Stimulated activated CD4-positive, alpha-beta T cell treated with anti-CD3 and anti-CD28 coated beads, TNF-alpha, amount 100 ng/mL, for 24 hours (primary cell): ENCODE results near the gene ISOC1.
A peak's percentile ranks its signal among the peaks of the same experiment; 100 is the strongest.

ENCODE experiments used
- DNase-seq, 3 experiments: peaks; one replicate each; pipeline ENCODE4 v3.0.0-alpha.2; 2020; ENCODE audit warnings: low read depth in 3 of 3

Gene ISOC1

DNA sequence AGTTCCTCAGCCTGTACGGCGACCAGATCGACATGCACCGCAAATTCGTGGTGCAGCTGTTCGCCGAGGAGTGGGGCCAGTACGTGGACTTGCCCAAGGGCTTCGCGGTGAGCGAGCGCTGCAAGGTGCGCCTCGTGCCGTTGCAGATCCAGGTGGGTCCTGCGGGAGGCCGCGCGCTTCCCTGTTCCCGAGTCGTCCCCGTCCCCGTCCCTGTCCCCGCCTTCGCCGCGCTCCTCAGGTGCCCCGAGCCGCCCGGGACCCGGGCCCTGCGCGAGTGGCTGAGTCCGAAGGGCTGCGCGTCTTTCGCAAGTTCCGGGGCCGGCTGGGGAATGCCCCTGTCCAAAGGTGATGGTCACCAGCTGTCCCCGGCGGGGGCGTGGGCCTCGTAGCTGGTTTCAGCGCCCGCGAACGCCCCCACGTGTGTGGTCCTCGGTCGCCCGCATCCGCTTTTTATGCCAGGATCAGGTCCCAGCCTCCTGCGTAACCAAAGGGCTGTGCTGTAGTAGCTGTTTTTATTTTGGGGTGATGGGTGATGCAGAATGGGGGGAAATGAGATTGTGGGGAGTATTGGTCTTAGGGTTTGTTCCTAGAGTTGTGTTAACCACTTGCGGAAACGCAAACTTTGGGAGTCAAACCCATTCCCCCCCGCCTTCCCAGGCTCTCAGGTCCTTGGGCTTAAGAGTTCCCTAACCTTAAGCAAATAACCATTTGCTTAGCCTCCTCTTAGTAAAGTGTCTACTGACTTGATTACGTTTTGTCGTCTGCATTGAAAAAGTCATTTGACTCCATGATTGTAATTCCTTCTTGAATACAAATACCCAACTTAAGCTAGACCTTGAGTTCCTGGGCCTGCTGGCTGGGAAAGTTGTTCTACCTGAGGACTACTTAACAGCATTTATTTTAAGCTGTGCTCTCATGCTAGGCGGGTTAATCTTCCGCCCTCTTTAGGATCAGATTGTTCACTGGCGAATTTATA is 663 bp downstream of the ISOC1 start:
- peak in 2 of 3 experiments; percentile 26 to 43 for DNase-seq

DNA sequence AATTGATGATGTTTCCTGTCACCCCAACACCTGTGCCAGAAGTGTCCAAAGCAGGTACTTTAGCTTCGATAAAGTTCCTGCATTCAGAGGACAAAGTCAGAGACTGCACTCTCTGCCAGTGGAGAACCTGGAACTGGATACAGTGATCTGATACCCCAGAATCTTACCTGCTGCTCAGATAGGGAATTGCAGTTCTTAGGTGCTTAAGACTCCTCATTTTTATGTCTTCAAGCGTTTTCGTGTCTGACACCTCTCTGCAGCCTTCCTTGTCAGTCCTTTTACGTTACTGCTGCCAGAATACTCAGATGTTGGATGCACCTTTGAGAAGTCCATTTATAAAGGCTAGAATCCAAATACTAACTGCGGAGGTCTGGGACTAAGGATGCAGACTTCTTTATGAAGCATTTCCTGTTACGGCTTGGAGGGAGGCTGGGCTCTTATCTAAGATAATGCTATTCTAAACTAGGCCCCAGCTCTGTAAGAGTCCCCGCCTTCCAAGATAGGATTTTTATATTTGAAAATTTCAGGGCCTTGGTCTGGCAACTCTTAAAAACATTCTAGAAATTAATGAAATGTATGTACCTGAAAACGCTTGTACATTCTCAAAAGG is 1.9 kb downstream of the ISOC1 start:
- no peak for DNase-seq

DNA sequence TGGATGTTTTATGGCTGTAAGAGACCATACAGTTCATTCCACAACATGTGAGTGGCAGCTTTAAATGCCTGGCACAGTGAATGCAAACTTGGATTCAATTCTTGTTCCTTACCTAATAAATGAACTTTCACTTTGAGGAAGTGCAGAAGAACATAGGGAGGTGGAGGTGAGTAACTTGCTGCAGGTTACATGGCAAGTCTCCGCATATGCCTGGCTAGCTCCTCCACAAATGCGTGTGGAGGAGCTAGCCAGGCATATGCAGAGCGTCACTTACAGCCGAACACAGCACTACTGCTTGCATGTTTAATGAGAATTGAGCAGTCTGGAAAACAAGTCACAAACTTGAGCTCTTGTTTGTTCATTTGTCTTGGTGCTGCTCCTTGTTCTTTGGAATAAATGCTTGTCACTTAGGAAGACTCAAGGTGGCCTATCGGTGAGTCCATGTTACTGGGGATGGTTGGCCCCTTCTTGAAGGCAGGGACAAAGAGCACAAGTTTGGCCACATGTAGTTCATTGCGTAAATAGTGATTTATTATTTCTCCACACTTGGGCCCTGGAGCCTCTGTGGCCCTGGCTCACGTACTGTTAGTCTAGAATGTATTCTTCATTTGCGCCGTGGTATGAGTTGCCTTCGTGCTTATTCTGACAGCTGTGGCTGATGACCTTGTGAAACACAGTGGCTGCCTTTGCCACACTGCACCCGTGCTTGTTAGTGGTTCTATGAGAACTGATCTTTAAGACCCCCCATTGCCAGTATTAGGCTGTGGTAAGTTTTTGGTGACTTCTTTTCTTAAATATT is 3.1 kb downstream of the ISOC1 start:
- no peak for DNase-seq

DNA sequence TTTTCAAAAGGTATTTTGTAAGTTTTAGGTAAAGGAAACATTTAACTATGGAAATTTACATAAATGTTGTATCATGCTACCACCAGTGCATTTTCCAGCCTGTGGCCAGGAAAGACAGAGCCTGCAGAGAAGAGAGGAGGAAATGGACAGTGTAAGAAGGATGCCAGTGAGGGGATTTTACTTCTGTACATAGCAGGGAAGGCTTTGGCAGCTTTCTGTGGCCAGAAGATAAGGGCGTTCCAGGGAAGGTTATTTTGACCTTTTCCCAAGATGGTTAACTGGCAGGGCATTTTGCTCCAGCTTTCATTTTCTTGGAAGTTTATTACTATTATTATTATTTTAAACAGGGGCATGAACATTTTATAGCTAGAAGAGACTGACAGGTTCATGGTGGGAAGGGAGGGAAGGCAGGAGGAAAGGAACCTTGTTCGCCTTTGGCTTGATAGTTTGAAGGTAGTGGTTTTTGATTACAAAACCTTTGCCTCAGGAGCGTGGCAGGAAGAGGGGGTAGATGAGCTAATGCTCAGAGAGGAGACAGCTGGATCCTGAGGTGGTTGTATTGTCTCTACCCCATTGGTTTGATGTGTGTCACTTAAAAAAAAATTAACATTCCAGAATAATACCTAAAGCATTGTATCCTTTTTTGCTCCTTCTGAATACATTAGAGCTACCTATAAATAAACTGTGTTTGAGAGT is 4.1 kb downstream of the ISOC1 start:
- no peak for DNase-seq

DNA sequence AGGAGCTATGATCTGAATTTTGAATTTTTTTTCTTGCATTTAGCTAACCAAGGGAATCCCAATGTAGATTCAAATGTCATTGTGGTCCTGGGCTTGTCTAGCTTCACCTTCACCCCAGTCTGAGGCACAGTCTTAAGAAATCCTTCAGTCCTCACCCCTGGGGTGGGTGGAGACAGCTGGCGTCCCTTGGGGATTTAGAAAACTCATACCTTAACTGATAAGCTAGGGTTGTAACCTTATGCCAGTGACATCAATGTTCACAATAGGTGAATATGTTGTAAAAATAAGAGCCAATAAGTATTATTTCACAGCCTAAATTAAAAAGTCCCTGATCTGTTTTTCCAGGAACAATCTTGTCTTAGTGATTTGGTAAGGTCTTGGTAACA is 4.6 kb downstream of the ISOC1 start:
- no peak for DNase-seq

DNA sequence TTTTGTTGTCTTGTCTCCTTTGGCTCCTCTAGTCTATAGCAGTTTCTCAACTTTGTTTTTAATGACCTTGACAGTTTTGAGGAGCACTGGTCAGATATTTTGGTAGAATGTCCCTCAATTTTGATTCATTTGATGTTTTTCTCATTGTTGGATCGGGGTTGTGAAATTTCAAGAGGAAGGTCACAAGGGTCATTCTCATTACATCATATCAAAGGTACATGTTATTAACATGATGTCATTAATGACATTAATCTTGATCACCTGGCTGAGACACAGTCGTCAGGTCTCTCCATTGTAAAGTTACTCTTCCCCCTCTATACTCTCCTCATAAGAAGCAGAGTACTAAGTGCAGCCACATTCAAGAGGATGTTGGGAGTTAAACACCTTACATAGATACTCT is 7.2 kb downstream of the ISOC1 start:
- no peak for DNase-seq

DNA sequence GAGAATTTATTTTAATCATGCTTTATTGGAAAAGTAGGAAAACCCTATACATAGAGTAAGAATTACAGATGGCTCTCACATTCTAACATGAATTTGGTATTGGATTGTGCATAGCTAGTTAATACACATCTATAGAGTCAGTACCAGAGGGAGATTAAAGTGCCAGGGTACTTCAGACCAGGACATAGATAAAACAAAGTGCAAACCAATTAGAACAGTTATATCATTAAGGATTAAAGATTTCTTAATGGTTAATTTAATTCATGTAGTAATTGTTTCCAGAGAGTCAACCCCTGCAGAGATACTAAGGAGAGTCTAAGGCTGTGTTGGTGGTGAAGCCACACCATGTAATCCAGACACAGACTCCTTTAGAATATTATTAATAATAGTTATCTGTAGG is 8.8 kb downstream of the ISOC1 start:
- DNase-seq = no peak

DNA sequence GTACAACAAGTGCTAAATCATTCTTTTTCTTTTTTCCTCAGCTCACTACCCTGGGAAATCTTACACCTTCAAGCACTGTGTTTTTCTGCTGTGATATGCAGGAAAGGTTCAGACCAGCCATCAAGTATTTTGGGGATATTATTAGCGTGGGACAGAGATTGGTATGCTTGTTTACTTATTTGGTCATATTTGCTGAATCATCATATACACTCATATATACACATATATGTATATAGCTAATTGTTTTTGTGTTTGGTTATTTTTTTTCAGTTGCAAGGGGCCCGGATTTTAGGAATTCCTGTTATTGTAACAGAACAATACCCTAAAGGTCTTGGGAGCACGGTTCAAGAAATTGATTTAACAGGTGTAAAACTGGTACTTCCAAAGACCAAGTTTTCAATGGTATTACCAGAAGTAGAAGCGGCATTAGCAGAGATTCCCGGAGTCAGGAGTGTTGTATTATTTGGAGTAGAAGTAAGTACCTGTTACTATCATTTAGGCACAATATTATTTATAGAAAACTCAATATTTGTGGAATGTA is 10.4 kb downstream of the ISOC1 start:
- no peak for DNase-seq

DNA sequence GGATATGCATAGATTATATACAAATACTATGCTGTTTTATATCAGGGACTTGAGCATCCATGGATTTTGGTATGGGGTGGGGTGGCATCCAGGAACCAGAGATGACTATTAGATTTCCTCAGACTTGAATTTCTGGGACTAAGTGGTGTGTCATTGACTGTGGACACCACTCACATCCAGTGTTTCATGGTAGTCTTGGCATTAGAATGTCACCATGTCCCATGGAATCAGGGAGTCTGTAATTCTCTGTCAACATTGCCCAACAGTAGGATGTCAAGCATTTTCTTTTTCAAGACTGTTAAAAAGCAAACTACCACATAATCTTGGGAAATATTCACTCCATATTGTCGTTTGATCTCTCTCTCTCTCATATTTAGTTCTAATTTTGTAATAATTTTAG is 13.1 kb downstream of the ISOC1 start:
- no peak for DNase-seq

DNA sequence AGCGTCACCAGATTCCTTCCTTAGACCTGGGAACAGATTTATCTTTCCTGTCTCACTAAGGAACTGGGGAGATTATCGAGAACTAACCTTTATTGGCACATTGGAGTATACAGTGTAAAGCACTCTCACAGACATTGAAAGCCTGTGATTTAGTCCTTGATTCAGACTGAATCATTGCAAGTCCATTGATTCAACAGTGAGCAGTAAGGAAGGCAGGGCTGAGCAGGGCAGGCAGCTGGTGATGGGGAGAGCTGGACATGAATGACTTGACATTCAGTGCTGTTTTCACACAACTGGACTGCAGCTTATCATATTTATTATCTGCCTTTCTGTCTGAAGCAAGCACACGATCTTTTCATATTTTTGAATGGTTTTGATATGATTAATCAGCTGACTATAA is 16.2 kb downstream of the ISOC1 start:
- DNase-seq = no peak

DNA sequence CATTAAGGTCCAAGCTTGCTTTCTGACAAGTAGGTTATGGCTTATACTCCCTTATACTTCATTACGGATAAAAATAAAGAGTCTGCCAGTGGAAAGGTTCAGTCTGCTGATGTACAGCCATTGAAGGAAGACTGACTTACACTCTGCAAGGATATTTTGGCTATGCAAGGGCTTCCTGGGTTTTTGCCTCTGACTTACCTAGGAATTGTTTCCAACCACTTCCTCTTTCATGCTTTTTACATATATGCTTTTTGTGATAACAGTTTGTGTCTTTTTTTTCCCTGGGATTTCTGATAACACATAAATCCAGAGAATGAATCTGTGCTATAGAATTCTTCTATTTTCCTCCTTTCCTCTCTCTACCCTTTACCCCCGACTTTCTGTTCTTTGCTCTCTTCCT is 16.8 kb downstream of the ISOC1 start:
- no peak for DNase-seq

DNA sequence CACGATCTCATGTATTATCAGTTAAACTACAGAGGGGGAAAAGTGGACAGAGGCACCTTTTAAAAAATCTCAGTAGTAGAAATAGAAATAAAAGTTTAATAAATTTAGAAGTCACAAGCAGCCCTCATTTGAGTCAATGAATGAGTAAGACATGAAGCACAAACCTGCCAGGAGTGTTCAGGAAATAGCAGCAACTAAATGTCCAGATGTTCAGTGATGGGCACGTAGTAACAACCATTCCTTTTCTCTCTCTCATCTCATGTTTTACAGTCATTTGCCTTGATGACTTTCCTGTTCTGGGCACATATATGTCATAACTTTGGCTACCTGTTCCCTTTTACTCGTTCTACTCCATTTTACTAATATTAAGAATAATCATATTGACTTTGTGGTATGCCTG is 17.7 kb downstream of the ISOC1 start:
- no peak for DNase-seq

DNA sequence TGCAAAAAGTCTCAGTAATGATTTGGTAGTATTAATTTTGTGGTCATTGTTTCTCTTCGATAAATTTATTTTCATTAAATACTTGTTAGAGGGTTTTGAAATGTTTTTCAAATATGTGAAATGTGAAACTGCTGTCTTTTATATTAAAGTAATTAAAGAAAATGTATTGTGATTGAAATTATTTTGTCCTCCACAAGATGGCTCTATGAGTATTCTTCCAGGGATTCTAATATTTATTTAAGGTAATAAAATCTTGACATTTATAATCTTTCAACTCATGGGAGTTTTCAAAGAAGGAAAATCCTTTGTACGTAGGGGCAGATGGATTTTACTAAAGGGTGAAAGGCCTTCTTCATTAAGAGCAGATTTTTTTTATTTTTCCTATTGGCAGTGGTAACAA is 19.3 kb downstream of the ISOC1 start:
- no peak for DNase-seq

DNA sequence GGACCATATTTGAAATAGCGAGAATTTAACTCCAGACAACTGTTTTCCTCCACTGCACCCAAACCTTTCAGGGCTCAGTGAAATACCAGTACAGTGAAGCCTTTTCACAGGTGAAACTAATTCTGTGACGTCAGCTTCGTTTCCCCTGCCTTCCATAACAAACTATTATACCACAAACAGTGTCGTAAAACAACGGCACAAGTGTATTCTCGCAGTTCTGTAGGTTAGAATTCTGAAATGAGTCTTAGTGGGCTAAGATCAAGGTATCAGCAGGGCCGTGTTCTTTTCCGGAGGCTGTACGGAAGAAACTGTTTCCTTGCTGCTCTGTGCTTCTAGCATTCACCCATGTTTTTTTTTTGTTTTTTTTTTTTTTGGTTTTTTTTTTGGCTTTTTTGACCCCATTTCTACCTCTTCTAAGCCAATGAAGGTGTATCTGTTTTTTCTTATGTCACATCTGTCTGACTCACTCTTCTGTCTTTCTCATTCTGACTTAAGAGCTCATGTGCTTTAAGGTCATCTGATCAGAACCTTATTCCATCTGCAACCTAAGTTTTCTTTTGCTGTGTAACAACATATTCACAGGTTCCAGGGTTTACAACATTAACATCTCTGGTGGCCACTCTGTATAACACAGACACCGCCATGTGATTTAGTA is 20.1 kb downstream of the ISOC1 start:
- DNase-seq = no peak

DNA sequence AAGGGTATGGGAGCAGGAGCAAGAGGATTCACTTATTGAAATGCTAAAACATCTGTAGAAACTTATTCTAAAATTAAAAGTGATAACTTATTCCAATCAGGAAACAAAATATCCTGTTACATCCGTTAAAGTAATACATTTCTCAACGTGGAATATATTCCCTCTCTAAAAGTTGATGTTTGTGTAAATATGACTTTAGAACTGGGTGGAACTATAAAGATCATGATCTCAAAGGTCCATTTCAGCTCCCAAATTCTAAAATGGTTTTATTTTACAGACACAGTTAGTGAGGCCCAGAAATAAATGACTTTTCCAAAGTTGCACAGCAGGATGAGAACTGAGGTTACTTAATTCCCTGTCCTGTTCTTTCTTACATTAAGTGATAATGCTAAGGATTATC is 21.1 kb downstream of the ISOC1 start:
- no peak for DNase-seq

DNA sequence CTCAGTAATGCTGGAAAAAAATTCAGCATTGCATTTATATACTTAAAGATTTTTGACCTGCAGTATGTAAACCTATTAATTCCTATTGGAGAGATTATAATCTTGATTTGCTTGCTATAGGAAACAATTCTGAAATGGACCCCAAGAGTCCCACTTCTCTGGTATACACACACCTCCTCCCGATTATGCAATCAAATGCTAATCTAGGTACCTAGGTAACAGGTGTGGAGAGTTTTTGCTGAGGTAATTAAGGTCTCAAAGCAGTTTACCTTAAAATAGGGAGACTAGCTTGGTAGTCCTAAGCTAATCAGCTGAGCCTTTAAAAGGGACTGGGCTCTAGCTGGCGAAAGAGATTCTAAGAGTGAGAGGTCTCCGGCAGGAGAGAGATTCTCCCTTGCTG is 22.2 kb downstream of the ISOC1 start:
- no peak for DNase-seq

DNA sequence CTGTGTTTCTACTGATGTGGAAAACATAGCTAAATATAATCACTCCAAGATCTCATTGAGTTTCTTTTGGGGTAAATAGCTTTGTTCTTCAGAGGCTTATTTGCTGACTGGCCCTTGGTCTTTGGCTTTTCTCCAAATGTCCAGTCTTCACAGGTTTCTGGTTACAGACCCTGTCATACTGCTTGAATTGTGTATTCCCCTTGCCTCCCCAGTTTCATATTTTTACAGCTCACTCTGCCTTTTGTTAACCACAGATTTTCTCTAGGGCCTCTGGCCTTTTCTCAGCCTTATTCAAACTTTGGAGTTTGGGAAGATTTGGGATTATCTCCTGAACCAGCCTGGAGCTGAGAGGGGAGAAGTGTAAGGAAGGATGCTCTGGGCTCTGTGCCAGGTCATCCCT is 23.9 kb downstream of the ISOC1 start:
- no peak for DNase-seq

DNA sequence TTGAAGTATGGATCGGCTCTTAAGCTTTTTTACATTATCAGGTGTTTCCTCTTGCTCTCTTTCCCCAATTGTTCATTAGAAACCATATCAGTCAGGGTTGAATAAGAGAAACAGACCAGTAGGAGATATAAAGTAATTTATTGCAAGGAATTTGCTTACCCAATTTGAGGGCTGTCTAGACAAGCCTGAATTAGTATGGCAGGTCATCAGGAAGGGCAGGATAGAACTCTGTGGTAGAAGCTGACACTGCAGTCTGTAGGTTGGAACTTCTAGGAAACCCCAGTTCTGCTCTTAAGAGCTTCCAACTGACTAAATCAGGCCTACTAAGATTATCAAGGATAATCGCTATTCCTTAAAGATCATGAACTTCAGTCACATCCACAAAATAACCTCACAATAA is 24.3 kb downstream of the ISOC1 start:
- DNase-seq = no peak

DNA sequence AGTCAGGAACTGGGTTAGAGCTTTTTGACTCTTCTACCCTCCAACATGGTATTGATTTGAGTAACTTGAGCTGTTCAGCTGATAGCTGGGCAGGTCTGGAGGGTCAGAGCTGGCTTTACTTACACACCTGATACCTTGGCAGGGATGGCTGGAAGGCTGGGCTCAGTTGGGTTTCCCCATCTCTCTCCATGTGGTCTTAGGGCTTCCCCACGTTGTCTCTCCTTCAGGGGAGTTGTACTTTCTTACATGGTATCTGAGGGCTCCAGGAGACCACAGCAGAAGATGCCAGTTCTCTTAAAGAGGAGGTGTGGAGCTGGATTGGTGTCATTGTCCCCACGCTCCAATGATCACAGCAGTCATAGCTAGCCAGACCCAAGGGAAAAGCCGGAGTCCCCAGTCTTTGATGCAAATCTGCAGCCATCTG is 25.6 kb downstream of the ISOC1 start:
- DNase-seq = no peak

DNA sequence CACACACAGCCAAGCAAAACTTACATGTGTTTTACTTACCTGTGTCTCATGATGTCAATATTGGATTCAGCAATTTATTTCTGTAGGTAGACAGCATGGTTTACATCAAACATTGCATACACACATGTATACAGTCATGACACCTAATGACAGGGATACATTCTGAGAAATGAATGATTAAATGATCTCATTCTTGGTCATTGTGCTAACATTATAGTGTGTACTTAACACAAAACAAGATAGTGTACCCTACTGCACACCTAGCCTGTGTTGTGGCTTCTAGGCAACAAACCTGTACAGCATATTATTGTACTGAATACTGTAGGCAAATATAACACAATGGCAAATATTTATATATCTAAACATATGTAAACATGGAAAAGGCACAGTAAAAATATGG is 28.0 kb downstream of the ISOC1 start:
- DNase-seq = no peak

DNA sequence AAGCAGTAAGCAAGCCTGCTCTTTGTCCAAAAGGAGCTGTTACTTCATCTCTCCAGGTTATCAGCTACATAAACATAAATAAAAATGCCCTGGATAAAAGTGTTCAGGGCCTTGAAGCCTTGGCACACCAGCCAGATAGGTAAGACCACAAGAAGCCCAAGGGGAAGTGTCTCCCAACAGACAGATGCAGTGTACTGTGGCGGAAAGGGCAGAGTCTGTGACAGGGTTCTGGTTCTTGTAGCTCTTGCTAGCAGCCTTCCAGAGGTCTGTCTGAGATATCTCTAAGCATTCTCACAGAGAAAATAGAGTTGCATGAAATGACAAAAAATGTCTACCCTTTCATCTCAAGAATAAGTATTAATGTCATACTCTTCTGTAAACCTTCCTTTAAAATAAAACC is 30.1 kb downstream of the ISOC1 start:
- no peak for DNase-seq
